ENCODE measurements around the gene JADE2.
"Not testable (repeated sequence)": the region's sequence is repeated elsewhere in the genome, so short reads cannot be mapped to it uniquely, and the experiment has no call there.

JADE2 gene

GRCh38 chr5:134524826-134525682 is at the start of gene JADE2:
JADE2 (plus strand) TSS chr5:134525670; CDS start chr5:134535858, 10,188 bp downstream.
- no peak for FAIRE-seq

- FAIRE-seq = no peak
These were observed 47.8 kb upstream of the JADE2 start for GRCh38 chr5:134477462-134478245.

- FAIRE-seq = no peak
These were observed 45.6 kb upstream of the JADE2 start for GRCh38 chr5:134479839-134480238.

- FAIRE-seq = no peak
These were observed 36.1 kb upstream of the JADE2 start for GRCh38 chr5:134489227-134489944.

GRCh38 chr5:134490255-134490924 is 35.1 kb upstream of the JADE2 start:
- FAIRE-seq = no peak

GRCh38 chr5:134490925-134491271 is 34.6 kb upstream of the JADE2 start:
- no peak for FAIRE-seq

GRCh38 chr5:134491841-134492442 is 33.5 kb upstream of the JADE2 start:
- FAIRE-seq = no peak

- FAIRE-seq = no peak
These were observed 32.9 kb upstream of the JADE2 start for GRCh38 chr5:134492568-134492967.

- FAIRE-seq = no peak
These were observed 31.9 kb upstream of the JADE2 start for GRCh38 chr5:134493461-134494055.

- FAIRE-seq = no peak
These were observed 30.7 kb upstream of the JADE2 start for GRCh38 chr5:134494780-134495179.

GRCh38 chr5:134499905-134500304 is 25.6 kb upstream of the JADE2 start:
- FAIRE-seq = not testable (repeated sequence)

- FAIRE-seq = no peak
These were observed 24.6 kb upstream of the JADE2 start for GRCh38 chr5:134500699-134501430.

- no peak for FAIRE-seq
These were observed 23.2 kb upstream of the JADE2 start for GRCh38 chr5:134502259-134502658.

- no peak for FAIRE-seq
These were observed 22.2 kb upstream of the JADE2 start for GRCh38 chr5:134503088-134503936.

GRCh38 chr5:134503937-134504437 is 21.5 kb upstream of the JADE2 start:
- no peak for FAIRE-seq

GRCh38 chr5:134504629-134505300 is 20.7 kb upstream of the JADE2 start:
- FAIRE-seq = no peak

GRCh38 chr5:134506054-134507039 is 19.1 kb upstream of the JADE2 start:
- FAIRE-seq = no peak

GRCh38 chr5:134507452-134507851 is 18.0 kb upstream of the JADE2 start:
- FAIRE-seq = no peak
